Kidney (tissue), 14 donors: Measurements from ENCODE around the gene TEDC2. TPM values are rescaled to one million over a fixed set of nuclear protein-coding genes. Genes with fewer than 3 reads are reported as not detected.
"Not testable (repeated sequence)": the region's sequence is repeated elsewhere in the genome, so short reads cannot be mapped to it uniquely, and the experiment has no call there.

Experiments used
- DNase-seq, 5 donors: peaks; one replicate each; pipeline ENCODE4 v3.0.0-alpha.2; 2013 to 2020
- FAIRE-seq: peaks from 2 replicates; lab custom pipeline; 2012; peaks lifted over from hg19 to GRCh38; lab: Jason Lieb, UNC
- H3K27ac ChIP-seq, 2 donors: one replicate each; pipeline ENCODE4 v1.7.0; 2013; ENCODE audit warnings: low read depth in 2 of 2, low read length in 2 of 2, inconsistent platforms in 1 of 2
- H3K27me3 ChIP-seq: one replicate; pipeline ENCODE4 v1.7.1; 2013; ENCODE audit warnings: low read length, inconsistent platforms; ENCODE audit not compliant: control insufficient read depth, insufficient read depth
- H3K36me3 ChIP-seq, 3 donors: one replicate each; pipeline versions ENCODE4 v1.7.0 to v1.7.1; 2013; ENCODE audit warnings: low read length in 3 of 3, control low read depth in 1 of 3, inconsistent platforms in 1 of 3; ENCODE audit not compliant: insufficient read depth in 3 of 3, control insufficient read depth in 2 of 3
- H3K4me1 ChIP-seq, 3 donors: one replicate each; pipeline versions ENCODE4 v1.7.0 to v1.7.1; 2013; ENCODE audit warnings: low read length in 3 of 3, inconsistent platforms in 1 of 3, low read depth in 1 of 3; ENCODE audit not compliant: control insufficient read depth in 2 of 3, insufficient read depth in 2 of 3
- H3K4me3 ChIP-seq, 3 donors: one replicate each; pipeline versions ENCODE4 v1.7.0 to v1.8.1; 2013; ENCODE audit warnings: low read length in 3 of 3, control low read depth in 1 of 3, inconsistent platforms in 1 of 3
- H3K9ac ChIP-seq, 3 donors: one replicate each; pipeline versions ENCODE4 v1.7.0 to v1.7.1; 2013; ENCODE audit warnings: low read length in 3 of 3, control low read depth in 1 of 3, inconsistent platforms in 1 of 3
- H3K9me3 ChIP-seq, 3 donors: one replicate each; pipeline versions ENCODE4 v1.7.0 to v1.7.1; 2013; ENCODE audit warnings: low read length in 3 of 3, control low read depth in 1 of 3, inconsistent platforms in 1 of 3; ENCODE audit not compliant: control insufficient read depth in 2 of 3, insufficient read depth in 1 of 3
- CTCF ChIP-seq: IDR thresholded peaks from 3 replicates; pipeline ENCODE4 v1.5.1; 2012; ENCODE audit warnings: mild to moderate bottlenecking, moderate library complexity, borderline replicate concordance; ENCODE audit not compliant: insufficient read depth; ENCODE audit errors: extremely low read depth
- intact Hi-C: fragments of 100-400 bp; cut with DNase I; formaldehyde crosslinking; loops from one replicate; pipeline ENCODE4 v1.11.1; 2022
- polyA plus RNA-seq: library from polyadenylated mRNA; stranded (reverse); fragments of 350-450 nt; fragmentation: Illumina TruSeq; extraction: RNeasy Lipid Tissue Mini Kit (QIAGEN cat#74804); gene quantifications from one replicate; pipeline ENCODE4 v1.2.3, GENCODE V29; 2014; ENCODE audit warnings: low read depth, low replicate concordance; ENCODE audit not compliant: insufficient read depth
- total RNA-seq: library from RNA; stranded (reverse); fragmentation: NEBNext Ultra II Directional; extraction: Animal tissue kit (Norgen Biotek cat#: 25700); gene quantifications from one replicate; pipeline ENCODE4 v1.2.1, GENCODE V29; 2021
- donor health status: control.
- donor health status: control.
- donor health status: control.
- donor health status: control.
- donor health status: control.
- donor health status: DM: yes; HTN: yes; CAD: no.
- donor health status: Normal renal cell carcinoma (clear cell type).

The TEDC2 gene
- total and polyA plus RNA-seq, 2 donors from 2014 or later, result 1.4 to 1.7 TPM

GRCh38 chr16:2429771-2430663, 29.9 kb upstream of the TEDC2 start:
- H3K27me3 ChIP-seq, result no peaks in the 10 kb centered on the region
- DNase-seq (peak in 3 of 5 donors; percentile 42 to 60 (median 42)), FAIRE-seq (no peak)
- H3K4me3 ChIP-seq, result peak overlapping the region; percentile 56 to 59 (median 58)
- H3K9me3 ChIP-seq, result no peaks in the 10 kb centered on the region
- peak overlapping the region; percentile 23 to 61 (median 60) for H3K9ac ChIP-seq
- no peak for TF ChIP-seq CTCF
- H3K36me3 ChIP-seq, result peaks cover 0 to 3% (median 0%) of the 10 kb centered on the region in 3 donors
- no peak overlapping the region for H3K27ac ChIP-seq
- intact Hi-C loops, result no loop called here
- H3K4me1 ChIP-seq, result peaks cover 0 to 14% (median 9%) of the 10 kb centered on the region in 3 donors

DNA sequence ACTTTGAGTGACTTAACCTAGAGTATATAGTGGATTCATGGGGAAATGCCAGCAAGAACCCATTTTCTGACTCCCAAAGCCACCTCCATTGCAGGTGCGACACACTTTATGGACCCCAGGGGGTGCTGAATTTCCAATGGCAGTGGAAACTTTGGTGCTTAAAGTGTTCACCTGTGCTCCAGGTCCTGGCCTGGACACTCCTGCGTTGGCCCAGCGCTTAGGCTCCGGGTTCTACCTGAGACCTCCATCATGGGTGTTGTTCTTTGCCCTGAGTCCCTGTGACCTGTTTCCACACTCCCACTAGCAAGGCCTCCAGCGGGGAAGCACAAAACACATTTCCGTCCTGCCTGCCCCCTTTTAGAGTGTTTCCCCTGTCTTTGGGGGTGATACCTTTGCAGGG, 27.6 kb upstream of the TEDC2 start:
- no peaks in the 10 kb centered on the region for H3K27me3 ChIP-seq
- DNase-seq (no peak), FAIRE-seq (no peak)
- peaks cover 0 to 4% (median 3%) of the 10 kb centered on the region in 3 donors for H3K36me3 ChIP-seq
- H3K9me3 ChIP-seq, result no peaks in the 10 kb centered on the region
- H3K27ac ChIP-seq, result no peak overlapping the region
- H3K4me3 ChIP-seq, result no peak overlapping the region
- no peak for TF ChIP-seq CTCF
- intact Hi-C loops, result no loop called here
- H3K4me1 ChIP-seq, result peaks cover 0 to 14% (median 9%) of the 10 kb centered on the region in 3 donors
- no peak overlapping the region for H3K9ac ChIP-seq

DNA sequence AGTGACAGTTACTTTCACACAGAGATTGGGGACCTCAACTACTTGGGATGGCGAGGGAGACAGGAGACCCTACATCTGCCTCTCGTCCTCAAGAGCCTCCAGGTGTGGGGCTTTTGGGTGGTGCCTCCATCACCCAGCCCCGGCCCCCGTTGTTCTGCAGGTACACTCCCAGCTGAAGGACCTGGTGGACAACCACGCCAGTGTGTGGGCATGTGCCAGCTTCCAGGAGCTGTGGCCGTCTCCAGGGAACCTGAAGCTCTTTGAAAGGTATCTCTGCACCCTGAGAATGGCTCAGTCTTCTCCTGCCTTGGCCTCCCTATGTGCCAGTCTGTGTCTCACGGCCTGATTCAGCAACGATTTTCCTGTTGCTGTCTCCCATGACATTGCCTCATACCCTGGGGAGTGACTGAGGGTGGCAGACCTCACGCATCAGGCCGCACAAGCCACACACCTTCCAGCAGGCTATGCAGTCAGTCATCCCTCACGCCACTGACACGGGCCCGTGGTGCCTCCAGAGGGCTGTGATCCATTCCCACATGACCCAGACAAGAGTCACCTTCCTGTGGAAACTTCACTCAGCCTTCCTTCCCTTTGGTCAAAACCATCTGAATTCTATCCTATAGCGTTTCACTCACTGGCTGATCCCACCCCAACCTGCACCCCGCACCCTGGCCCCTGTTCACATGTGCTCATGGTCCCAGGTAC, 27.0 kb upstream of the TEDC2 start:
- Histone ChIP-seq H3K4me1 (peaks cover 0 to 14% (median 9%) of the 10 kb centered on the region in 3 donors), H3K9me3 (no peaks in the 10 kb centered on the region), H3K27me3 (no peaks in the 10 kb centered on the region), H3K36me3 (peaks cover 0 to 4% (median 3%) of the 10 kb centered on the region in 3 donors), H3K27ac (no peak overlapping the region), H3K4me3 (no peak overlapping the region), H3K9ac (no peak overlapping the region)
- no peak for TF ChIP-seq CTCF
- FAIRE-seq (no peak), DNase-seq (no peak)
- intact Hi-C loops, result no loop called here

DNA sequence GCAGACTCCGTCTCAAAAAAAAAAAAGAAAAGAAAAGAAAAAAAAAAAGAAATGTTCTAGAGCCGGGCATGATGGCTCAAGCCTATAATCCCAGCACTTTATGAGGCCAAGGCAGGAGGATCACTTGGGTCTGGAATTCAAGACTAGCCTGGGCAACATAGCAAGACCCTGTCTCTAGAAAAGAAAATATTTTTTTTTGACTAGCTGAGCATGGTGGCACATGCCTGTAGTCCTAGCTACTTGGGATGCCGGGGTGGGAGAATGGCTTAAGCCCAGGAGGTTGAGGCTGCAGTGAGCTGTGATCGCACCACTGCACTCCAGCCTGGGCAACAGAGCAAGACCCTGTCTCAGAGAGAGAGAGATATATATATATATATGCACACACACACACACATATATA, 24.7 kb upstream of the TEDC2 start:
- H3K36me3 ChIP-seq, FAIRE-seq, H3K27me3 ChIP-seq, H3K9ac ChIP-seq, H3K9me3 ChIP-seq, intact Hi-C loops, H3K4me1 ChIP-seq, H3K27ac ChIP-seq, H3K4me3 ChIP-seq, DNase-seq: not testable (repeated sequence)
